A673 (cell line): ENCODE measurements around the gene PYGO2. TPM values are rescaled to one million over a fixed set of nuclear protein-coding genes. Genes with fewer than 3 reads are reported as not detected.

Experiments
- BruUV-seq: library from RNA; stranded (reverse); fragments of 400-500 nt; replicated peaks from 2 replicates; lab custom pipeline; 2021; lab: Mats Ljungman, UMichigan
- CTCF ChIA-PET: fragments of 300-600 bp; sonication (Branson Sonifier 250); formaldehyde crosslinking; loops from one replicate; lab custom pipeline; 2022; ENCODE audit warnings: antibody characterized with exemption; lab: Charles Lee
- POLR2A ChIA-PET: fragments of 300-600 bp; sonication (Branson Sonifier 250); formaldehyde crosslinking; loops from one replicate; lab custom pipeline; 2022; ENCODE audit warnings: antibody characterized with exemption; ENCODE audit not compliant: low non-redundant PET; lab: Charles Lee
- DNase-seq: peaks from one replicate; pipeline ENCODE4 v3.0.0-alpha.2; 2015; ENCODE audit warnings: low spot score
- H3K27ac ChIP-seq: fragments of 200-600 bp; sonication (generic); 2 replicates; pipeline ENCODE4 v1.5.1; 2016; ENCODE audit warnings: mixed run types, low read depth, mild to moderate bottlenecking, mixed read lengths, antibody characterized with exemption, low read length; ENCODE audit not compliant: poor library complexity, severe bottlenecking
- H3K27me3 ChIP-seq: fragments of 200-600 bp; sonication (generic); replicated peaks from 2 replicates; pipeline ENCODE4 v1.6.1; 2017; ENCODE audit warnings: mixed run types, low read depth, mild to moderate bottlenecking, mixed read lengths, antibody characterized with exemption, low read length; ENCODE audit not compliant: insufficient read depth, poor library complexity
- H3K36me3 ChIP-seq: fragments of 200-600 bp; sonication (generic); 2 replicates; pipeline ENCODE4 v1.6.1; 2016; ENCODE audit warnings: mixed run types, mild to moderate bottlenecking, mixed read lengths, antibody characterized with exemption, low read length; ENCODE audit not compliant: insufficient read depth, poor library complexity, severe bottlenecking
- H3K4me1 ChIP-seq: fragments of 200-600 bp; sonication (generic); 2 replicates; pipeline ENCODE4 v1.6.1; 2017; ENCODE audit warnings: mixed run types, mild to moderate bottlenecking, mixed read lengths, antibody characterized with exemption, low read length; ENCODE audit not compliant: insufficient read depth, poor library complexity, severe bottlenecking
- H3K4me3 ChIP-seq: fragments of 200-600 bp; sonication (generic); 2 replicates; pipeline ENCODE4 v1.5.1; 2016; ENCODE audit warnings: low read depth, mixed run types, mild to moderate bottlenecking, mixed read lengths, low read length; ENCODE audit not compliant: poor library complexity, severe bottlenecking
- H3K9me3 ChIP-seq: fragments of 200-600 bp; sonication (generic); 2 replicates; pipeline ENCODE4 v1.6.1; 2016; ENCODE audit warnings: mixed run types, low read depth, mild to moderate bottlenecking, mixed read lengths, antibody characterized with exemption, low read length; ENCODE audit not compliant: poor library complexity, severe bottlenecking
- EZH2 ChIP-seq: fragments of 200-600 bp; sonication (generic); IDR thresholded peaks from 2 replicates; pipeline ENCODE4 v1.6.1; 2017; ENCODE audit warnings: borderline replicate concordance, low read depth, mild to moderate bottlenecking, mixed read lengths, antibody characterized with exemption, low read length; ENCODE audit not compliant: poor library complexity, severe bottlenecking
- intact Hi-C: fragments of 100-400 bp; cut with micrococcal nuclease; formaldehyde crosslinking; loops from one replicate; pipeline ENCODE4 v1.10.0; 2022; ENCODE audit not compliant: unreplicated experiment
- total RNA-seq: library from RNA; stranded (reverse); gene quantifications from 2 replicates; pipeline ENCODE4 v1.2.3, GENCODE V29; 2021
- TF ChIP-seq, protein P1 (sequence below): fragments of 300-800, 200-600 bp; sonication (generic); conservative IDR thresholded peaks from 2 replicates; pipeline ENCODE4 v1.5.1; 2017; ENCODE audit warnings: low read depth, mild to moderate bottlenecking, antibody characterized with exemption, low read length, moderate library complexity, mixed read lengths

The PYGO2 gene
- total RNA-seq, 1 experiment from 2014 or later, result 48.5 TPM

- H3K36me3 ChIP-seq, result no peaks in the 10 kb centered on the region
- no peak for DNase-seq
- H3K27me3 ChIP-seq, result no peaks in the 10 kb centered on the region
- CTCF ChIA-PET, result interaction anchor here (0.6 to 1.1 kb wide), 2 partner anchors 315 to 455 kb away, joined by 3 to 4 read pairs; no protein-coding TSS in a partner anchor
- H3K4me1 ChIP-seq, result peaks cover 34% of the 10 kb centered on the region
- H3K4me3 ChIP-seq, result peak overlapping the region; percentile 53
- POLR2A ChIA-PET, result interaction anchor here (0.9 kb wide), 1 partner anchor 20 kb away, joined by 3 read pairs; the partner anchor contains the start of gene PBXIP1
- TF ChIP-seq, protein P1, sequence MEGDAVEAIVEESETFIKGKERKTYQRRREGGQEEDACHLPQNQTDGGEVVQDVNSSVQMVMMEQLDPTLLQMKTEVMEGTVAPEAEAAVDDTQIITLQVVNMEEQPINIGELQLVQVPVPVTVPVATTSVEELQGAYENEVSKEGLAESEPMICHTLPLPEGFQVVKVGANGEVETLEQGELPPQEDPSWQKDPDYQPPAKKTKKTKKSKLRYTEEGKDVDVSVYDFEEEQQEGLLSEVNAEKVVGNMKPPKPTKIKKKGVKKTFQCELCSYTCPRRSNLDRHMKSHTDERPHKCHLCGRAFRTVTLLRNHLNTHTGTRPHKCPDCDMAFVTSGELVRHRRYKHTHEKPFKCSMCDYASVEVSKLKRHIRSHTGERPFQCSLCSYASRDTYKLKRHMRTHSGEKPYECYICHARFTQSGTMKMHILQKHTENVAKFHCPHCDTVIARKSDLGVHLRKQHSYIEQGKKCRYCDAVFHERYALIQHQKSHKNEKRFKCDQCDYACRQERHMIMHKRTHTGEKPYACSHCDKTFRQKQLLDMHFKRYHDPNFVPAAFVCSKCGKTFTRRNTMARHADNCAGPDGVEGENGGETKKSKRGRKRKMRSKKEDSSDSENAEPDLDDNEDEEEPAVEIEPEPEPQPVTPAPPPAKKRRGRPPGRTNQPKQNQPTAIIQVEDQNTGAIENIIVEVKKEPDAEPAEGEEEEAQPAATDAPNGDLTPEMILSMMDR, result no peak
- TF ChIP-seq EZH2, result no peak
- H3K9me3 ChIP-seq, result no peaks in the 10 kb centered on the region
- H3K27ac ChIP-seq, result peak overlapping the region; percentile 99
- BruUV-seq, result no TSS peak
- intact Hi-C loops, result loop anchor here (5.0 kb wide), 1 partner anchor 64 kb away; the partner anchor contains the start of gene KCNN3
Measured at GRCh38 chr1:154935749-154936554, 25.6 kb downstream of the PYGO2 start.

DNA sequence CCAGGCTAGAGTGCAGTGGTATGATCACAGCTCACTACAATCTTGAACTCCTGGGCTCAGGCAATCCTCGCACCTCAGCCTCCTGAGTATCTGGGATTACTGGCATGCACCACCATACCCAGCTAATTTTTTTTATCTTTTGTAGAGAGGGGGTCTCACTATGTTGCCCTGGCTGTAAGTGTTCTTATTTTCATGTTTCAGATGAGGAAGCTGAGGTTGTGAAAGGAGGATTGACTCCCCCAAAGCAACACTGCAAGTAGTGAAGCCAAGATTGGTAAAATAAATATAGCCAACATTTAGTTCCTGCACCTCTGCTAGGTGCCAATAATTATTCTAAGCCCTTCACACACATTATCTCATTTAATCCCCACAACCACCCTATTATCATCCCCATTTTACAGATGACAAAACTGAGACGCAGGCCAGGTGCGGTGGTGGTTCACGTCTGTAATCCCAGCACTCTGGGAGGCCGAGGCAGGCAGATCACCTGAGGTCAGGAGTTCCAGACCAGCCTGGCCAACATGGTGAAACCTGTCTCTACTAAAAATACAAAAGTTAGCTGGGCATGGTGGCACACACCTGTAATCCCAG, 27.1 kb downstream of the PYGO2 start:
- Histone ChIP-seq H3K4me3 (no peak overlapping the region), H3K4me1 (peaks cover 20% of the 10 kb centered on the region), H3K27ac (no peak overlapping the region), H3K9me3 (no peaks in the 10 kb centered on the region), H3K36me3 (no peaks in the 10 kb centered on the region), H3K27me3 (no peaks in the 10 kb centered on the region)
- intact Hi-C loops, result no loop called here
- no peak for TF ChIP-seq EZH2
- TF ChIP-seq, protein P1, result no peak
- CTCF ChIA-PET, result no interaction called here
- BruUV-seq, result no TSS peak
- no peak for DNase-seq
- POLR2A ChIA-PET, result no interaction called here

- no peaks in the 10 kb centered on the region for H3K27me3 ChIP-seq
- H3K9me3 ChIP-seq, result no peaks in the 10 kb centered on the region
- no peak for DNase-seq
- H3K27ac ChIP-seq, result no peak overlapping the region
- no TSS peak for BruUV-seq
- H3K36me3 ChIP-seq, result no peaks in the 10 kb centered on the region
- no peak overlapping the region for H3K4me3 ChIP-seq
- POLR2A ChIA-PET, result no interaction called here
- peaks cover 11% of the 10 kb centered on the region for H3K4me1 ChIP-seq
- no peak for TF ChIP-seq EZH2
- TF ChIP-seq, protein P1, result no peak
- CTCF ChIA-PET, result no interaction called here
- intact Hi-C loops, result no loop called here
Measured at GRCh38 chr1:154931940-154932487, 29.6 kb downstream of the PYGO2 start.
